ENCODE measurements around the gene ZNF362. TPM values are rescaled to one million over a fixed set of nuclear protein-coding genes. Genes with fewer than 3 reads are reported as not detected.

Gene ZNF362
- polyA plus RNA-seq, 1 donor = 27.1 TPM

DNA sequence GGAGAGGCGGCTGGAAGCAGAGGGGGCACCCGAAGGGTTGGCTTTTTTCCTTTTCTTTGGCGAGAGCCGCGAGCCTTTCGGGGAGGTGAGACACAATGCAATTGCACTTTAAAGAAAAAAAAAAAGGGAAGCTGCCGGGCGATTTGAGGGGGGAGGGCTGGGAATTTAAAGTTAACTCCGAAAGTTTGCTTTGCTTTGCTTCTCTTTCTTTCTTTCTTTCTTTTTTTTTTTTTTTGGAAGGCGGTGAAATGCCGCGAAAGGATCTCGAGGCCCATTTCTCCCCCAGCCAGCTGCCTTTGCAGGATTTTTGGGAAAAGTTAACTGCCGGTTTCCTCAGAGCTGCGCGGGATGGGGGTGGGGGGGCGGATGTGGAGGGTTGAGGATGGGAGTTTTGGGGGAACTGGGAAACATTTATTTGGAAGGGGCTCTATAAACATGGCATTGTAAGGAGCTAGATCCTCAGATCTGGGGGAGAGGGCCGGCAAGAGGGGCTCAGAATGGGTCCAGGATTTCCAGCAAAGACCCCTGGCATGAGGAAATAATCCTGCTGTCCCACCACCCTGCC, 997 bp downstream of the ZNF362 start:
- H3K27ac ChIP-seq (ENCODE audit: low read length) = peak overlapping the region; percentile 74
- H3K9me3 ChIP-seq (ENCODE audit: control insufficient read depth, low read depth, low read length) = no peaks in the 10 kb centered on the region
- DNase-seq = no peak
- H3K27me3 ChIP-seq (ENCODE audit: control insufficient read depth, insufficient read depth, low read length) = no peaks in the 10 kb centered on the region
- H3K4me3 ChIP-seq (ENCODE audit: low read length) = peak overlapping the region; percentile 63
- no CpG with 5 or more reads among the region's 18 CpGs for WGBS (ENCODE audit: insufficient coverage, low lambda C conversion rate)
- H3K36me3 ChIP-seq (ENCODE audit: control insufficient read depth, insufficient read depth, low read length) = no peaks in the 10 kb centered on the region
- H3K4me1 ChIP-seq (ENCODE audit: control insufficient read depth, insufficient read depth, low read length) = peaks cover 19% of the 10 kb centered on the region

DNA sequence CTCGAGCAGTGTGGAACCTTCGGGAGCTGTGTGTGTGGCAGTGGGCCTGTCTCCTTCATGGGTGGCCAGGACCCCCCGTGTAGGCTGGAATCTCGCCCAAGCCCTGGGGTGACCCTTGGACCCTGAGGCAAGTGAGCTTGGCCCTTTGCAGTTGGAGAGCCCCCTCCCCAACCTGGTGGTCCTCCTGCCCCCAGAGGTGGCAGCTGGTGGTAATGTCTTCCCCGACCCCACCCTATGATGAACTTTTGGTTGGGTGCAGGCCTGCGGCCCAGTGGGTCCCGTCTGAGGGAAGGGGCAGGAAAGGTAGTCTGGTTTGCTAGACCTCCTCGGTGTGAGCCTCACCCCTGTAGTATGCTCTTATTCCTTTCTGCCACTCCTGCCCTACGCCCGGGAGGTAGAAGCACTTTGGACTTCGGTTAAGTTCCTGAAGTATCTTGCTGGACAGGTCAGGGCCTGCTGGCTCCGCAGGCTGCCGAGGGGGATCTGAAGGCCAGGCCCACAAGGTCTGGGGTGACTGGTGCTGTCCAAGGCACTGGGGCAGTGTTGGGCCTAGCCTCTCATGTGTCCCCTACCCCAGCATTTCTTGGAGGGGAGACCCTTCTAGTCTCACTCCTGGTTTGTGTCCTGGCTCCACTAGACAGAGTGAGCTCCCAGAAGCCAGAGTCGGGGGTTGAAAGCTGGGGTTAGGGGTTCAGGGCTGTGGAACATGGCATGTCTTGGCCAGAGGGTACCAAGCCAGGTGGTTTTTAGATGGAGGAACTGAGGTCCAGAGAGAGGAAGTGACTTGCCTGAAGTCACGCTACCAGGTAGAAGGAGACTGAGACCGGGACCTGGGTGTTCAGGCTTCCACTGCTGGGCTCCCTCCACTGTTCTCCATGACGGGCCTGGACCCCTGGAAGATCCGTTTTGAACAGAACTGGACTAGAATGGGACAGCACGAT, 1.8 kb downstream of the ZNF362 start:
- peaks cover 19% of the 10 kb centered on the region for H3K4me1 ChIP-seq (ENCODE audit: control insufficient read depth, insufficient read depth, low read length)
- H3K36me3 ChIP-seq (ENCODE audit: control insufficient read depth, insufficient read depth, low read length) = peaks cover 5% of the 10 kb centered on the region
- peak; percentile 69 to 81 for DNase-seq
- H3K27ac ChIP-seq (ENCODE audit: low read length) = peak overlapping the region; percentile 74
- no CpG with 5 or more reads among the region's 19 CpGs for WGBS (ENCODE audit: insufficient coverage, low lambda C conversion rate)
- no peaks in the 10 kb centered on the region for H3K27me3 ChIP-seq (ENCODE audit: control insufficient read depth, insufficient read depth, low read length)
- peak overlapping the region; percentile 63 for H3K4me3 ChIP-seq (ENCODE audit: low read length)
- no peaks in the 10 kb centered on the region for H3K9me3 ChIP-seq (ENCODE audit: control insufficient read depth, low read depth, low read length)

DNA sequence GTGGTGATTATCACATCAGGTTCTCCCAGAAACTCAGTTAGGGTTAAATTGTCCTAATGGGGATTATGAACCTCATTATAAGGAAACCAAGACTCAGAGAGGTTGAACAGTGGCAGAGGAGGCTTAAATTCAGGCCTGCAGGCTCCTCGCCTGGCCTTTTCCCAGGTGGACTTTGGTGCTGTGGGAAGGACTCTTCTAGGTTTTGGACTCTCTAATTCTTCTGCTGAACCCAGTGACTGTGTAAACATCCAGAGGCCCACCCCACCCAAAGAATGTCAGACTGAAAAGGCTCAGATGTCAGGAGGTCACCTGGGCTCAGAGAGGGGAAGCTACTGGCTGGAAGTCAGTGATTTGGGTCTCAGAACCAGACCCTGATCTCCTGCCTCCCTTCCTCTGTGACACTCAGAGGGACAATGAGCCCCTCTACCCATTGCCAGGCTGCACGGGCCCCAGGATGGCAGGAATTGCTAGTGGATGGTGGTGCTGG, 2.5 kb downstream of the ZNF362 start:
- H3K4me3 ChIP-seq (ENCODE audit: low read length) = no peak overlapping the region
- peaks cover 19% of the 10 kb centered on the region for H3K4me1 ChIP-seq (ENCODE audit: control insufficient read depth, insufficient read depth, low read length)
- H3K9me3 ChIP-seq (ENCODE audit: control insufficient read depth, low read depth, low read length) = no peaks in the 10 kb centered on the region
- no CpG with 5 or more reads among the region's 2 CpGs for WGBS (ENCODE audit: insufficient coverage, low lambda C conversion rate)
- peaks cover 6% of the 10 kb centered on the region for H3K36me3 ChIP-seq (ENCODE audit: control insufficient read depth, insufficient read depth, low read length)
- H3K27ac ChIP-seq (ENCODE audit: low read length) = peak overlapping the region; percentile 74
- DNase-seq = peak in 1 of 2 donors; percentile 37
- no peaks in the 10 kb centered on the region for H3K27me3 ChIP-seq (ENCODE audit: control insufficient read depth, insufficient read depth, low read length)

DNA sequence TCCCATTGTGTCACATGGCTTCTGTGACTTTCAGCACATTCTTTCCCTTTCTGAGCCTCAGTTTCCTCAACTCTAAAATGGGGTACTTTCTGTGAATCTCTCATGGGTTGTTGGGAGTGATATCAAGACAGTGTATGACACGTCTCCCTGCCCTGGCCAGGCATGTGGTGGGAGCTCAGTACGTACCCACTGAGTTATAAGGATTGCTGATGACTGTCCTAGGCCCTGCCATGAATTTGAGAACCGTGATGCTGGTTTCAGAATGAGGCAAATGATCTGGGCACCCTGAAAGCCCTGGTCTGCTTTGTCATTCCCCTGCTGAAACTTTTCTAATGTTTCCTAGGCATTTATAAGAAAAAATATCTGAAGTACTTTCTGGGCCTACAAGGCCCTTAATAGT, 3.6 kb downstream of the ZNF362 start:
- no peak for DNase-seq
- Histone ChIP-seq H3K36me3 (ENCODE audit: control insufficient read depth, insufficient read depth, low read length) (peaks cover 6% of the 10 kb centered on the region), H3K27ac (ENCODE audit: low read length) (no peak overlapping the region), H3K9me3 (ENCODE audit: control insufficient read depth, low read depth, low read length) (no peaks in the 10 kb centered on the region), H3K4me3 (ENCODE audit: low read length) (no peak overlapping the region), H3K4me1 (ENCODE audit: control insufficient read depth, insufficient read depth, low read length) (peaks cover 19% of the 10 kb centered on the region), H3K27me3 (ENCODE audit: control insufficient read depth, insufficient read depth, low read length) (no peaks in the 10 kb centered on the region)
- no CpG with 5 or more reads among the region's 3 CpGs for WGBS (ENCODE audit: insufficient coverage, low lambda C conversion rate)

DNA sequence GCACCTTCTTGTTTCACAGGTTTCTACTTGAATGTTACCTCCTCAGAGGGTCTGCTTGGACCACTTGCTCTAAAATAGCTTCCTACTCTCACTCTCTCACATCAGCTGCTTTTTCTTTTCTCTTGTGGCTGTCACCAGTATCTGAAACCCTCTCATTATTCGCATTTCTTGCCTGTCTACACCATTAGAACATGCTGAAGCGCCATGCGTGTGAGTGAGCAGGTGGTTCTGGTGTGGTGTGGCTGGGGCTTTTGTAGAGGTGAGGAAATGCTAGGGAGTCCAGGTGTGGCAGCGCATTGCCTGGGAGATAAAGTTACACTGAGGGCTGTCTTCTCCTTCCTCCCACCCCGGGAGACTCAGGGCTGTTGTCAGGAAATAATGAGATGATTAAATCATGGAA, 4.1 kb downstream of the ZNF362 start:
- H3K36me3 ChIP-seq (ENCODE audit: control insufficient read depth, insufficient read depth, low read length) = peaks cover 6% of the 10 kb centered on the region
- no peaks in the 10 kb centered on the region for H3K27me3 ChIP-seq (ENCODE audit: control insufficient read depth, insufficient read depth, low read length)
- peaks cover 19% of the 10 kb centered on the region for H3K4me1 ChIP-seq (ENCODE audit: control insufficient read depth, insufficient read depth, low read length)
- no peaks in the 10 kb centered on the region for H3K9me3 ChIP-seq (ENCODE audit: control insufficient read depth, low read depth, low read length)
- H3K27ac ChIP-seq (ENCODE audit: low read length) = no peak overlapping the region
- WGBS (ENCODE audit: insufficient coverage, low lambda C conversion rate) = no CpG with 5 or more reads among the region's 5 CpGs
- peak in 1 of 2 donors; percentile 11 for DNase-seq
- no peak overlapping the region for H3K4me3 ChIP-seq (ENCODE audit: low read length)

DNA sequence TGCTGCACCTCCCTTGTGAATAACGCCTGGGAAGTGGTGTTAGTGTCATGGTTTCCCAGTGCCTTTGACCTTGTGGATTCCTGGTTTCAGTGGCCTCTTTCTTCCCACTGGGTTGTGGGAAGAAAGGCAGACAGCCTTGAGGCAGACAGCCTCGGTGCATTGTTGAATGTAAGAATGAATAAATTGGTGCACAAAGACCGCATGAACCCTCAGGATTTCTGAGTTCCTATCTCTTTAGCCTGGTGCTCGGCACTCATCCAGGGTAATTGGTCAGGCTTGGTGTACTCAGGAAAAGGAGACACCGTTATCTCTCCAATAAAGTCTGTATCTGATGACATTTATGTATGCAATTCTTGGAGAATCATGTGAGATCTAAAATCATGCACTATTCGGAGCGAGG, 5.1 kb downstream of the ZNF362 start:
- H3K27ac ChIP-seq (ENCODE audit: low read length) = no peak overlapping the region
- 80% methylated on average over 2 of the region's 7 CpGs for WGBS (ENCODE audit: insufficient coverage, low lambda C conversion rate)
- peaks cover 19% of the 10 kb centered on the region for H3K4me1 ChIP-seq (ENCODE audit: control insufficient read depth, insufficient read depth, low read length)
- no peaks in the 10 kb centered on the region for H3K27me3 ChIP-seq (ENCODE audit: control insufficient read depth, insufficient read depth, low read length)
- H3K36me3 ChIP-seq (ENCODE audit: control insufficient read depth, insufficient read depth, low read length) = peaks cover 10% of the 10 kb centered on the region
- no peak overlapping the region for H3K4me3 ChIP-seq (ENCODE audit: low read length)
- no peaks in the 10 kb centered on the region for H3K9me3 ChIP-seq (ENCODE audit: control insufficient read depth, low read depth, low read length)
- no peak for DNase-seq

DNA sequence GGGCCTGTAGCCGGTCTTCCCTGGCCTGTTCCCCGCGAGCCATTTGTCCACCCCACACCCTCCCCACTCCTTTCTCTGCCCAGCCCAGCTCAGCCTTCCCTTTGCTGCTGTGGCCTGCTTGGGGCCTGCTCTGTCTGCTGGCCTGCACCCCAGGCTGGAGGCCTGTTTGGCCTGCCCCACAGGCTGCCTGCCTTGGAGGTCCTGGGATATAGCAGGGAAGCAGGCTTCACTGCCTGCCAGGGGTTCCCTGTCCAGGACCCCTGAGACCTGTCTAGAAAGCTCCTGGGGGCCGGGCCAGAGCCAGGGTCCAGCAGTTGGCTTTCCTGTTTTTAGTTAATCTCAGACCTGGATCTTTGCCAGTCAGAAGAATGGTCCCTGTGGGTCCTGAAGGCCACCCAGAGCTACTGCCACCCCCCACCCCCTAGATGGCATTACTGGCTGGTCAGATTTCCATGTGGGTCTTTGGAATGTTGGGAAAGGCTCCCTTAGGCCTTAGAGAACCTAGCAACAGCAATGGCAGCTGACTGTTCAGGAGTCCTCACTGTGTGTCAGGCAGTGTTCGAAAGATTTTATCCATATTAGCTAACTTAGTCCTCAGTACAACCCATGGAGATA, 7.7 kb downstream of the ZNF362 start:
- no peaks in the 10 kb centered on the region for H3K9me3 ChIP-seq (ENCODE audit: control insufficient read depth, low read depth, low read length)
- H3K4me3 ChIP-seq (ENCODE audit: low read length) = no peak overlapping the region
- no peaks in the 10 kb centered on the region for H3K27me3 ChIP-seq (ENCODE audit: control insufficient read depth, insufficient read depth, low read length)
- no peak overlapping the region for H3K27ac ChIP-seq (ENCODE audit: low read length)
- H3K4me1 ChIP-seq (ENCODE audit: control insufficient read depth, insufficient read depth, low read length) = peaks cover 3% of the 10 kb centered on the region
- H3K36me3 ChIP-seq (ENCODE audit: control insufficient read depth, insufficient read depth, low read length) = peaks cover 10% of the 10 kb centered on the region
- no CpG with 5 or more reads among the region's 5 CpGs for WGBS (ENCODE audit: insufficient coverage, low lambda C conversion rate)
- no peak for DNase-seq

DNA sequence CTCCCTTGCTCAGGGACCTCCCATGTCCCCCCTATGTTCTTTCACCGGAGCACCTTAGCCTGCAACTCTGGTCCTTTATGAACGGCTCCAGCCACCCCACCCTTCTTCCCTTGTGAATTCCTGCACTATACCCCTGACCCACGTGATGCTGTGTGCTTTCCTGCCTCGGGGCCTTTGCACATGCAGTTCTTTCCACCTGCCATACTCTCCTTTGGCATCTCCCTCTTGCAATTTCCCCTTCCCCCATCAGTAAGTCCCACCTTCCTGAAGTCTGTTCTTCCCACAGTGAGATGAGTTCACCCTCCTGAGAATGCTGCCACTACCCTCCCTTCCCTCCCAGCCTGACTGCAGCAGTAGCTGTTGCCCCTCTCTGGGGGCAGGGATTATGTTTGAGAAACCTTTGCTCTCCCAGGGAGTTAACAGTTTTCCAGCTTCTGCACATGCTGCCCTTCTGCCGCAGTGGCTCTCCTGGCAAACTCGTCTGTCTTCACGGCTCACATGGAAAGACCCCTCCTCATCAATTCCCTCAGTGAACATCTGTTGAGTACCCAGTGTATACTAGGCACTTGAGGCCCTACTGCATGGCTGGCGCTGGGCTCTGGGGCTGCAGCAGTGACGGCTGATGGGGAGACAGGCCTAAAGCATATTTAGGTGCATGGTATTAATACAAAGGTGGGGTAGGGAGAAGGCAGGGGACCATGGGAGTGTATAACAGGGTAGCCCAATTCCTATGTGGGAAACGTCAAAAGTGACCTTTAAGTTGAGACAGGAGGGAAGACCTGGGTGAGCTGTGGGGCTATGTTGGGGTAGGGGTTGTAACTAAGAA, 9.7 kb downstream of the ZNF362 start:
- WGBS (ENCODE audit: insufficient coverage, low lambda C conversion rate) = no CpG with 5 or more reads among the region's 10 CpGs
- Histone ChIP-seq H3K36me3 (ENCODE audit: control insufficient read depth, insufficient read depth, low read length) (peaks cover 24% of the 10 kb centered on the region), H3K27me3 (ENCODE audit: control insufficient read depth, insufficient read depth, low read length) (no peaks in the 10 kb centered on the region), H3K4me1 (ENCODE audit: control insufficient read depth, insufficient read depth, low read length) (no peaks in the 10 kb centered on the region), H3K27ac (ENCODE audit: low read length) (no peak overlapping the region), H3K4me3 (ENCODE audit: low read length) (no peak overlapping the region), H3K9me3 (ENCODE audit: control insufficient read depth, low read depth, low read length) (no peaks in the 10 kb centered on the region)
- no peak for DNase-seq

DNA sequence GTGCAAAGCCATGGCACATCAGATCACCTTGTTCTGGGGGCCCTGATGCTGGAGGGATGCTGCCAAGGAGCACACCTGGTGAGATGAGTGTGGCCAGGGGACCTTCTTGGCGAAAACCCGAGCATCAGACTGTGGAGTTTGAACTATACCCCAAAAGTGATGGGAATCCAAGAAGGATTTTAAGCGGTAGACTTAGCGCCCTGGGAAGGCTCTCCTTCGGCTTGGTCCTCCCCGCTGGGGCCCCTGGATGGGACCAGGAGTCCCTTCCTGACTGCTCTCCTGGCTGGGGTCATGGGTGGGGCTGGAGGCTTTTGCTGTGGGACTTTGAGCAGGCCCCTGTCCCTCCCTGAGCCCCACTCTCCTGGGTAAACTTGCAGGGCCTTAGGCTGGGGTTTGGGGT, 10.5 kb downstream of the ZNF362 start:
- WGBS (ENCODE audit: insufficient coverage, low lambda C conversion rate) = no CpG with 5 or more reads among the region's 6 CpGs
- no peaks in the 10 kb centered on the region for H3K27me3 ChIP-seq (ENCODE audit: control insufficient read depth, insufficient read depth, low read length)
- H3K9me3 ChIP-seq (ENCODE audit: control insufficient read depth, low read depth, low read length) = no peaks in the 10 kb centered on the region
- no peak overlapping the region for H3K27ac ChIP-seq (ENCODE audit: low read length)
- no peaks in the 10 kb centered on the region for H3K4me1 ChIP-seq (ENCODE audit: control insufficient read depth, insufficient read depth, low read length)
- peaks cover 32% of the 10 kb centered on the region for H3K36me3 ChIP-seq (ENCODE audit: control insufficient read depth, insufficient read depth, low read length)
- H3K4me3 ChIP-seq (ENCODE audit: low read length) = no peak overlapping the region
- no peak for DNase-seq

All from large intestine (tissue), 3 donors.